ENCODE results near the gene PIGB. TPM values are rescaled to one million over a fixed set of nuclear protein-coding genes. Genes with fewer than 3 reads are reported as not detected.
"Not testable (repeated sequence)": the region's sequence is repeated elsewhere in the genome, so short reads cannot be mapped to it uniquely, and the experiment has no call there.

Gene PIGB
- total RNA-seq, 1 donor from 2014 or later = 6.3 TPM

GRCh38 chr15:55283379-55284147, 35.5 kb upstream of the PIGB start:
- H3K4me3 ChIP-seq (ENCODE audit: low read depth, low read length) = no peak overlapping the region
- FAIRE-seq (no peak), DNase-seq (ENCODE audit: low read depth) (no peak)
- no peak for TF ChIP-seq CTCF (IDR thresholded peaks at IDR 0.05; ENCODE audit: insufficient read depth, low read length, severe bottlenecking)
- H3K36me3 ChIP-seq (ENCODE audit: control insufficient read depth, insufficient read depth, low read length) = peaks cover 2% of the 10 kb centered on the region
- H3K27me3 ChIP-seq (ENCODE audit: control insufficient read depth, insufficient read depth, low read length) = no peaks in the 10 kb centered on the region

GRCh38 chr15:55284426-55284825, 34.6 kb upstream of the PIGB start:
- H3K4me3 ChIP-seq (ENCODE audit: low read depth, low read length) = no peak overlapping the region
- no peak for FAIRE-seq

GRCh38 chr15:55286442-55287189, 32.4 kb upstream of the PIGB start:
- not testable (repeated sequence) for H3K27me3 ChIP-seq (ENCODE audit: control insufficient read depth, insufficient read depth, low read length); H3K36me3 ChIP-seq (ENCODE audit: control insufficient read depth, insufficient read depth, low read length); FAIRE-seq; H3K4me3 ChIP-seq (ENCODE audit: low read depth, low read length); DNase-seq (ENCODE audit: low read depth)

More at GRCh38 chr15:55284426-55284825, 34.6 kb upstream of the PIGB start:
- DNase-seq (ENCODE audit: low read depth) = no peak
- no peaks in the 10 kb centered on the region for H3K27me3 ChIP-seq (ENCODE audit: control insufficient read depth, insufficient read depth, low read length)
- no peak for TF ChIP-seq CTCF (IDR thresholded peaks at IDR 0.05; ENCODE audit: insufficient read depth, low read length, severe bottlenecking)
- H3K36me3 ChIP-seq (ENCODE audit: control insufficient read depth, insufficient read depth, low read length) = peaks cover 2% of the 10 kb centered on the region

- no peak for FAIRE-seq
- Histone ChIP-seq H3K27me3 (ENCODE audit: control insufficient read depth, insufficient read depth, low read length) (no peaks in the 10 kb centered on the region), H3K4me3 (ENCODE audit: low read depth, low read length) (no peak overlapping the region)
Measured at GRCh38 chr15:55288006-55288717, 30.9 kb upstream of the PIGB start.

GRCh38 chr15:55289011-55289745, 29.8 kb upstream of the PIGB start:
- TF ChIP-seq CTCF (IDR thresholded peaks at IDR 0.05; ENCODE audit: insufficient read depth, low read length, severe bottlenecking) = no peak
- DNase-seq (ENCODE audit: low read depth) (peak; percentile 31), FAIRE-seq (no peak)
- H3K4me3 ChIP-seq (ENCODE audit: low read depth, low read length) = peak overlapping the region; percentile 90
- peaks cover 2% of the 10 kb centered on the region for H3K36me3 ChIP-seq (ENCODE audit: control insufficient read depth, insufficient read depth, low read length)
- no peaks in the 10 kb centered on the region for H3K27me3 ChIP-seq (ENCODE audit: control insufficient read depth, insufficient read depth, low read length)

More at GRCh38 chr15:55288006-55288717, 30.9 kb upstream of the PIGB start:
- H3K36me3 ChIP-seq (ENCODE audit: control insufficient read depth, insufficient read depth, low read length) = peaks cover 2% of the 10 kb centered on the region
- no peak for TF ChIP-seq CTCF (IDR thresholded peaks at IDR 0.05; ENCODE audit: insufficient read depth, low read length, severe bottlenecking)
- DNase-seq (ENCODE audit: low read depth) = no peak
